HG02798 (cell line): ENCODE results near the gene LCE6A.

Experiments used
- ATAC-seq: cut with Tn5 transposase; IDR thresholded peaks from one replicate; pipeline ENCODE4 v1.9.1; 2021; ENCODE audit warnings: mild to moderate bottlenecking; ENCODE audit not compliant: unreplicated experiment, poor library complexity

The LCE6A gene, protein sequence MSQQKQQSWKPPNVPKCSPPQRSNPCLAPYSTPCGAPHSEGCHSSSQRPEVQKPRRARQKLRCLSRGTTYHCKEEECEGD

DNA sequence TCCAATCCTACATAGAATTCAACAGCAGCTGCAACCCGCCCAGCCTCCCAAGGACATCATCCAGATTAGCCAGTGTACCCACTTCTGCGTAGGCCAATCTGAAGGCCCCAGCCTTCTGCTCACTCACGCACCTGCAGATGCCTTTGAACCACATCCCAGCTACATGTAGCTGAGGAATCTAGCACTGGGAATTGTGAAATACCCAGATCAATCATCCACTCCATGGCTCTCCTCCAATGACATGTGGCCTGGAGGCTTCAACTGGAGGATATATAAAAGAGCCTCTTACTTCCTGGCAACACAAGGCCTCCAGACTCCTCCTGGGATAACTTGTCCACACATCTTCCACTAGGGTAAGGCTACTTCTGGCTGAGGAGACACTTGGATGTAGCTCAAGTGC is at the start of gene LCE6A:
TSS of gene LCE6A (plus strand) at position 301 of the 400 bp plus-strand sequence. CDS start 665 bp downstream, outside the sequence.
- no peak for ATAC-seq

DNA sequence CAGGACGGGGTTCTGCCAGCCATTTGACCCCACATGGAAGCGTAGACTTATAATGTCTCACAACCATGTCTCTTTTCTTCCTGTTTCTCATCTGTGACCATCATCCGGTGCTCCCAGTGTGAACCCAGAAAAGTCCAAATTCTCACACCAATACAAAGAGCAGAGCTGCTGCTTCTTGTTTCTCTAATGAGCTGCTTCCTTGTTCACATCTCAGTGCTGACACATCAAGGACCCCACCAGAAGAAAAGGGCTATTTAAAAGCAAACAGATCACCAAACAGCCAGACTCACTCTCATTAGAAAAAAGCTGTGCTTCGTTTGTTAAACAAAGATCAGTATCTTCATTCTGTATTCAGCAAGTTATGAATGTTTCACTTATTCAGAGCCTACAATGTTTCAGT is 47.0 kb upstream of the LCE6A start:
- ATAC-seq: no peak

DNA sequence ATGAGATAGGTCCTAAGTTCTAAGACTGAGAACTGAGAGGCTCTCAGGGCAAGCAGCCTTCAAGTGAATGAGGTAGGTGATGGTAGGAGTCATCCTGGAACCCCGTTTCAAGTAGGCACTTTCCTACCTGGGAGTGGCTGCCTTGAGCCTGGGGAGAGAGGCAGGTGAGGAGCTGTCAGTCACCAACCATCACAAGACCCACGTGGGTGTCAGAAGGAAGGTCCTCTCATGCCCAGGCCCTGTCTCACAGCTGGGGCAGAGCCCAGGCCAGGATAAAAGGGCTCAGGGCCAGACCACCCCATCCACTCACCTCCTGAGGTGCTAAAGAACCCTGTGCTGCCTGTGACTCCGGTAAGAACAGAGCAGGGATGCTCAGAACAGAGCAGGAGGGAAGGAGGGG is 46.2 kb upstream of the LCE6A start, which contains the start of gene LCE1D:
TSS of gene LCE1D (plus strand) at position 301 of the 400 bp plus-strand sequence. CDS start 1,074 bp downstream, outside the sequence.
- no peak for ATAC-seq

DNA sequence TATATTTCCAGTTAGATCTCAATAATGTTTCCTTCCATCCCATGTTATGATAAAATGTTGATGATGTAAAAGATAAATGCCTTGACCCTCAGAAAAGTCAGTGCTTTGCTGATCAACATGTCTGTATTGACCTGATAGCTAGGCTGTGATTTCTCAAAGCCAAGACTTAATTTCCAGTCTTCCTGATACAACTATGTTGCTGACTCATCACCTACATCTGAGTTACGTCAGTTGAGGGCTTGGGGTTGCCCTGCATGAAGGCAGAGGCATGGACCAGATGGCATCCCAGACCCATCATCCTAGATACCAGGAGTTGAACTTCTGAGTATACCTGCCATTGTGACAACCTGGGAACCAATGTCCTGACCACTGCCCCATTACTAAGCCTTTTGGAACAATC is 41.3 kb upstream of the LCE6A start:
- ATAC-seq: no peak

DNA sequence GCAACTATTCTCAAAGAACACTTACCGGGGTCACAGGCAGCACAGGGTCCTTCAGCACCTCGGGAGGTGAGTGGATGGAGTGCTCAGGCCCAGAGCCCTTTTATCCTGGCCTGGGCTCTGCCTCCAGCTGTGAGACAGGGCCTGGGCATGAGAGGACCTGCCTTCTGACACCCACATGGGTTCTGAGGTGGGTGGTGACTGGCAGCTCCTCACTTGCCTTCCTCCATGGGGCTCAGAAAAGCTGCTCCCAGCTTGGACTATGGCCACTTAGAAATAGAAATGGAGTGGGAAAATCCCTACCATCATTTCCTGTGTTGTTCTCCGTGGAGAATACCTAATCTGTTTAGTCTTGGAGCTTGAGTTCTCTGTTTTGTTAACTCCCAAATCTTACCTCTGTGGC is 36.1 kb upstream of the LCE6A start, which contains the start of gene LCE1C:
TSS of gene LCE1C (minus strand) at position 76 of the 400 bp plus-strand sequence. CDS start 1,173 bp downstream, outside the sequence.
- ATAC-seq: no peak

DNA sequence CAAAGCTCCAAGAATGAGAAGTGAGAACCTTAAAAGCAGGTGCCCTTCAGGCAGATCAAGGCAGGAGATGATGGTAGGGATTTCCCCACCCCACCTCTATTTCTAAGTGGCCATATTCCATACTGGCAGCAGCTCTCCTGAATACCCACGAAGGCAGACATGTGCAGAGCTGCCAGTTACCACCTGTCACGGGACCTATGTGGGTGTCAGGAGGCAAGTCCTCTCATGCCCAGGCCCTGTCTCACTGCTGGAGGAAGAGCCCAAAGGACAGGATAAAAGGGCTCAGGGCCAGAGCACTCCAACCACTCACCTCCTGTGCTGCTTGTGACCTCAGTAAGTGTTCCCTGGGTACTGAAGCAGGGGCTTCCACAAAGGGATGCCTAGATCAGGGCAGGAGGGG is 31.6 kb upstream of the LCE6A start:
- ATAC-seq: no peak

DNA sequence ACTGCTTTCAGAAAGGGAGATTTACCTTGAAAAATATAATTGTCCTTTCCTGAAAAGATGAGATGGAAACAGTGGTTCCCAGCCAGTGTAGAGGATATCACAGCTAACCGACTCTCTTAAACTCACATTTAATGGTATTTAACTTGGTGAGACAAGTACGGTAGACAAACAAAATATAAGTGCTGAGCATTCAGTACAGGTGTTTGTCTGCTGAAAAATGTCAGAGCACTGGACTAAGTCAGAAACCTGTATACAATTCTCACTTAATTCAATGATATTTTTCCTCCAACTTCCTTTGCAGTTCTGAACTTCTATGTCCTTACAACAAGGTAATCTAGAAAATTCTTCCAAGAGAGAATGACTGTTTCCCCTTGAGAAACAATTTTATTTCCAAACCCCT is 31.0 kb upstream of the LCE6A start, which contains the start of gene LCE1B:
TSS of gene LCE1B (plus strand) at position 301 of the 400 bp plus-strand sequence. CDS start 476 bp downstream, outside the sequence.
- ATAC-seq: no peak

DNA sequence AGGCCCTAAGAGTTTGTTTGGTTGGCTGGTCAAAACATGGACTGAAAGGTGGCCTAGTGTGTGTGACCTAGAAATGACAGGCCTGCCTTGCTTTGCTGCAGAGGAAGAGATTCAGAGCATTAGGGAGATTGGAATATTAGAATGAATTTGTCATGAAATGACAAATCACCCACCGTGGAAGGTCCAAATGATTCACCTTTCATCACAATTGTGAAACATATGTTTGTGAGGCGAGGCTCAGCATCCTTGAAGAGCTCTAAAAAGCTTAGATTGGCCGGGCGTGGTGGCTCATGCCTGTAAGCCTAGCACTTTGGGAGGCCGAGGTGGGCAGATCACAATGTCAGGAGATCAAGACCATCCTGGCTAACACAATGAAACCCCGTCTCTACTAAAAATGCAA is 25.3 kb upstream of the LCE6A start:
- no peak for ATAC-seq

DNA sequence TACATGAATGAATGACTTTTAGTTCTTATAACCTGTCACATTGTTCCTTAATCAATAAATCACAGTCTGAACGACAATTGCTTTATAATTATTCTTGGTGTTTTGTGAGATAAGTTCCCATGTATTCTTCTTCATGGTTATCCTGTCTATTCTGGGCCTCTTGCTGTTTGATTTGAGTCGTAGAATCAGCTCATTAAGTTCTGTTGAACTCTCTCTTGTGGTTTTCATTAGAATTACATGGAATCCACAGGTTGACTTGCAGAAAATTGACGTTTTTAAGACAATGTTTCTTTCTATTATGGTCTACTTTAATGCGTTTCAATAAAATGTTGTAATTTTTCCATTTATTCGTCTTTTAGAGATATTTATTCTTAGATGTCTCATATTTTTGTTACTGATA is 19.4 kb upstream of the LCE6A start:
- ATAC-seq: no peak

DNA sequence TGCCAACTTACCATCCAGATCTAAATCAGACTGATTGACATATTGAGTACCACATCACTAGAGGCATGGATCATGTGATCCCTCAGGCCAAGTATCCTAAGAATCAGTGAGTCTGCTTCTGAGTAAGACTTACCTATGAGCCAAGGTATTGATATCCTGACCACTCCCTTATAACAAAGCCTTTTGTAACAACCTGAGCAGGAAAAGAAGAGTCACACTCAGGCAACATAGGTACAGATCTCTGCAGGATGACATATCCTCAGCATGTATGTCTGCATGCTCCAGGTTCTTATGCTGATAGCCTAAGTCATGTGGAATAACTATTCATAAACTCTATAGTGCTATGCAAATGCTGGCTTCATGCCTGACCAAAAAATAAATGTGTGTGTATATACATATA is 17.7 kb upstream of the LCE6A start:
- no peak for ATAC-seq

DNA sequence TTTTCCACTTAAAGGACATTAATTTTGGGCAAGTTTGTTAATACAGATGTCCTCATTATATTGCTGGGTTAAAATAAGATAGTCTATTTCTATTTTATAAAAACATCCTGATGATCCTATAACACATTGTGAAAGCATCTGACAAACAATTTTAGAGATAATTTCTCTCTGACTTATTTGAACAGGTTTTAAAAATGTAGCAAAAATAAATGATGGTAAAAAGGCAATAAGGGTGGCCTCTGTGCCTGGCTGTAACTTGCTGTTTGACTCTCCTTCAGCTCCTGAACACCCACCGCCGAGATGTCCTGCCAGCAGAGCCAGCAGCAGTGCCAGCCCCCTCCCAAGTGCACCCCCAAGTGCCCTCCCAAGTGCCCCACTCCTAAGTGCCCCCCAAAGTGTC is 15.5 kb upstream of the LCE6A start, which contains the start of gene LCE1A:
TSS of gene LCE1A (plus strand) at position 301 of the 400 bp plus-strand sequence. CDS start at position 301, 0 bp downstream.
- no peak for ATAC-seq

DNA sequence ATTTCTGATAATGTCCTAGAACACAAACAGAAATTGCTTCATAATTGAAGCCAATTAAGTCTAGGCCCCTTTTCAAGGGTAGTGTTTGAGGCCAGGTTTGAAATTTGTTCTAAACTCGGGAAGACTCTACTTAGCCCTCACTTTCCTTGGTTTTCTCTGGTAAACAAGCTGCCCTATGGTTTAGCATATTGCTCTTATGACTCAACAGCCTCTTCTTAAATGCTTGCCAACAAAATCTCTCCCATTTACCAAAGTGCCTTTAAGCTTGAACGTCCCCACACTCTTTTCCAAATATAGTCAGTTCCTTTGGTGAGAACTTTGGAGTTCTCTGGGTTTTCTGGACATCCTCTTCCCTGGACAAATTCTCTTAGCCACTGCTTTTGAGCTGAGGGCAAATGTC is 5.8 kb upstream of the LCE6A start:
- ATAC-seq: no peak

DNA sequence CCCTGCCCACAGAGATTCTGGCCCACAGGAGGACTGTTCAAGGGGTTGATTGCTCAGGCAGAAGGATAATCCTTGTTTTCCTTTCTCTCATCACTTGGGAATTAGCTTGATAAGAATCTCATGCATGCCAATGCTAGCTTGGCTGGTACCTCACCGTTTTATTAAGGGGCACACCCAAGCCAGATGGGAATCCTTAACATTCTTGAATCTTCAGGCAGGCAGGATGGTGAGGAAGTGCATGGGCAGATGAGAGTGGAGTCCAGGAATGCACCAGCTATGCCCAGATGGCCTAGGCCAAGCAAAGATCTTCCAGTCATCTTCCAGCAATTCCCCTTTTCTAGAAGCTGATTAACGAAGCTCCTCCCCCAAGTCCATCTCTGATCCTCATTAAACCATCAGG is 13.0 kb downstream of the LCE6A start:
- no peak for ATAC-seq

DNA sequence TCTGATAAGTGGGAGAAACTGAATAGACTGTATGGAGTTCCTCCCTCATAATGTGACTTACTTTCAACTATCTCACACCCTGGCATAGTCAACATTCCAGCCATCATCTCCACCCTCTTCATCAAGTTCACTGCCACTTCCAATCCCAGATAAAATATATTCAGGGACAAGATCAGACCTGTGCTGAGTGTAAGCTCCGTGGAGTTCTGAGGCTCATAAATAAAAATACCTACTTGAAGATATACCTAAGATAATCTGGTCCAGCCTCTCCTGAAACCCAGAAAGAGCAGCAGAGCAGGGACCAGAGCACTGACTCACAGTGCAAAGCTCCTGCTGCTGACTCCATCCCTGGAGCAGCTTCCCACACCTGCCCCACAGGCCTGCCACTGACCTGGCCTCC is 15.4 kb downstream of the LCE6A start:
- no peak for ATAC-seq

DNA sequence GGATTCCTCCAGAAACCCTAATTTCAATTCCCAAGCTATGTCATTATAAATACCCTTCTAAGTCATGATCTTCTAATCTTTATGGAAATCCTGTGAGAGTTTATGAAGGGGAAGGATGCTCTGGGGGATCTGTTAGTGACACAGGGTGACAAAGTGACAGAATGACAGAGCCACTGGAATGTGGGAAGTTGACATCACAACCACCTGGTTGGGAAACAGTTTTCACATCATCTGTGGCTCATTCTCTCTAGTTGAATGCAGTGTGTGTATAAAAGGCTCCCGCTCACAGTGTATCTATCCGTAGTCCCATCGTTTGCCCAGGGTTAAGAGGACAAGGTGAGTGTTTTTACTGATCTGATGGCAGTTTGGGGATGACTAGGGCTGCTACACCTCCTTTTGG is 17.0 kb downstream of the LCE6A start, which contains the start of gene LCE7A:
TSS of gene LCE7A (plus strand) at position 301 of the 400 bp plus-strand sequence. CDS start 702 bp downstream, outside the sequence.
- ATAC-seq: no peak

DNA sequence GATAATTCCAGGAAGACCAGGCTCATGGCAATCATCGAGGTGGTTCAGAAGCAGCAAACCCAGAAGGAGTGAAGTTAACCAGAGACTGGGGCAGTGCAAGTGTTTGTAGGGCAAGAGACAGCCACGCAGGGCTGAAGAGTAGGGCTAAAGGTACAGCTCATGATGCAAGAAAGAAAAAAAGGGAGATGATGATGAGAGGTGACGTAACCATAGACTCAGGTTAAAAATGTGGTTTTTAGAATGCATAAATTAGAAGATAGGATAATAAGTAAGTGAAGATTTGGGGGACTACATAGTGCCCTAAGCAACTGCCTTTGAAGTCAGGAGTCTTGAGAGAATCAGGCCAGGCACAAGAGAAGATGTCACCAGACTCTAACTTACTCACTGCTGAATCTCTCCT is 17.5 kb downstream of the LCE6A start:
- no peak for ATAC-seq

DNA sequence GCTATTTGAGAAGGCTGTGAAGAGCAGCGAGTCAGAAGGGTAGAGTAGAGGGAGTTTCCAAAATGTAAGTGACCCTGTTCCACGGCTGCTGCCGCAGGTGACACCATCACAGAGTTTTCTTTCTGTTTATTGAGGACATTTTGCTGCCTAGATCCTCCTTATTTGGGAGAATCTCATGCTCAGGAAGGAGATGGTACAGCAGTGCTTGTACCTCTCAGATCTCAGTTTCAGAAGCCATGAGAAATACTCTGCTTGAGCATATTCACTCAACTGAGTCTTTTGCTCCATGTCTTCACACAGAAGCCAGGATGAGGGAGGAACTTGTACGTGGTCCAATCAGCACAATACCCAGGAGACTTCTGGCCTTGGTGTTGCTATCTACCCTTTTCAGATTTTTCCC is 18.7 kb downstream of the LCE6A start:
- no peak for ATAC-seq

DNA sequence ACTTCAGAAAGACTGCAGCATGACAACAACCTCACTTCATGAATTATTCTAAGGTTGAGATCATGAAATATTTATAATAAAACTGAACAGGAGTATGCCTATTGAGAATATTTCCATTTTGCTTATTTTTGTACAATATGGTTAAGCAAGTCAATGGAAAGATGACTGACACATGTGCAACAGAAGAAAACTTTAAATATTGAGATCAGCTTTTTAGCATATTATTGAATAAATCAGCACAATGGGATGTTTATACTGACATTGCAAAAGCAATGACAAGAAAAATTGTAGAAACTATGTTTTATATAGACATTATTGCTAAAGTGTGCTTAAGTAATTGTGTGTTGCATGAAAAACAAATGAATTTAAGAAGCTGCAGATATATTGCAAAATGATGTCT is 21.8 kb downstream of the LCE6A start:
- no peak for ATAC-seq

DNA sequence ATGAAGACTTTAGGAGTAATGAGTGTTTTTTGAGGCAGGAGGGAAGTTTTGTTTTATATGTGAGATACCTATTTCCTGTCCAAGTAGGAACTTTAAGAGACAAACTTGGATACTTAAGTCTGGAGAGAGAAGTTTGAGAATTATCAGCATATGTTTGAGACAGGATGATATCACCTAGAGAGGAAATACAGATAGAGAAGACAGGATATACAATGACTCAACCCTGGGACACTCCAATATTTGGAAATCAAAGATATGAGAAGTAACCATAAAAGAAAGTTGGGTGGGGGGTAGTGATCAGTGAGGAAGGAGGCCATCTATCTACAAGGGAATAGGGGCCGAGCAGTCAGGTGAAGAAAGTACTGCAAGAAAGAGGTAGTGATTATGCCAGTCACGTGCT is 23.7 kb downstream of the LCE6A start:
- no peak for ATAC-seq

DNA sequence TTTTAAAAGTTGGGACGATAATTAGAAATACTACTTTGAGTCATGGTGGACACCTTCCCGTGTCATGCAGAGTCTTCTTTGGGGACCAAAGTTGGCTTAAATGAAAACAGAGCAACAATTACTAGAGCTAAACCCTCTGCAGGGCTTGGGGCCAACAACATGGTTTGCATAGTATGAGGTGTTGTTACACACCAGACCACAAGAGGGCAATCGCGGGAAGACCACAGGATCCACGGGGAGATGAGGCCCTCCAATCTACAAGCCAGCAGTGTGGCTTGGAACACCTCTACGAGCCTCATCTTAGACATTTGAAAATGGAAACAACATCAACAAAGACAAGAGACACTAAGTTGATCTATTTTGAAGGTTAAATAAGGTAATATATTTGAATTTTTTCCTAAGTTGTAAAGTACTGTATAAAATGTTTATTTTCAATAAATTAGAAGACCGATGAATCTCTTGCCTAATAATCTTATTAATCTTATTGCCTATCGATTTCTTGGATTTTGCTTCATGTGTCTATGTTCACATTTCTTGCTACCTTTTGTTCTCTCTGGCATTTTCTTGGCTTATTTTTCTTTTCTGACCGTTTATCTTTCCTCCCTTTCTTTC is 27.3 kb downstream of the LCE6A start:
- ATAC-seq: no peak

DNA sequence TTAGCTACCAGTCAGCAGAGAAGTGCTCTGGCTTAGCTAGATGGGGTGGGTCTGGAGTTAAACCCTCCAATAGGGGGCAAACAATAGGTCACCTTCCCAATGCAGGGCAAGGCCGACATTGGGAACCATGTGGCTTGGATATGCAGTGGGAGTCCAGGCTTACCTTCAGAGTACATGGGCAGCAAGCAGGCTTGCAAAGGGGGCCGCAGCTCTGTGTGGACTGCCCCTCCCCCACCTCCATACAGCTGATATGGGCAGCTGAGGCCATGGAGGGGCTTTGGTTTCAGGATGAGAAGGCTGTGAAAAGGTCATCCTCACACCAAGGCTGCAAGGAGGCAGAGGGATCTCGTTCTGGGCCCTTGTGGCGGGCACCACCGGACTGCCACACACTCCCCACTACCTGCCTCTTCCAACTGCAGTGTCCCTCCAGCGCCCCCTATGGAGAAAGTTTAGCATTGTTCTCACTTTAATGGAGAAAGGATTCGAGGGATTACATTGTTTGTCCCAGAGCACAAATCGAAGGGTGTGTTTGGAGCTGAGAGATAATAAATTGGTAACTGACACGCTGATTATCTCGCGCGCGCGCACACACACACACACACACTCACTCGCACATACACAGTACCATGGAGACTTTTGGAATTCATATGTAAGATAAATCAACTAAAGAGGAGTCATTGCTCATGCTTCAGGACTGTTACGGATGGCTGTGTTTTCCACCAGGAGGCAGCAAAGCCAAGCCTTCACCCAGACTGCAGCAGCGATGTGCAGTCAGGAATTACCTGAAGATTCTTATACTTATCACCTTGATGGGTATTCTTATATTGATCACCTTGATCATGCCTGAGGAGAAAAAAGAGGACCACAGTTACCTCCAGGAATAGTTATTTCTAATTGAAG is 28.4 kb downstream of the LCE6A start:
- ATAC-seq: no peak
